ENCODE data around the gene CORIN.

Gene CORIN

DNA sequence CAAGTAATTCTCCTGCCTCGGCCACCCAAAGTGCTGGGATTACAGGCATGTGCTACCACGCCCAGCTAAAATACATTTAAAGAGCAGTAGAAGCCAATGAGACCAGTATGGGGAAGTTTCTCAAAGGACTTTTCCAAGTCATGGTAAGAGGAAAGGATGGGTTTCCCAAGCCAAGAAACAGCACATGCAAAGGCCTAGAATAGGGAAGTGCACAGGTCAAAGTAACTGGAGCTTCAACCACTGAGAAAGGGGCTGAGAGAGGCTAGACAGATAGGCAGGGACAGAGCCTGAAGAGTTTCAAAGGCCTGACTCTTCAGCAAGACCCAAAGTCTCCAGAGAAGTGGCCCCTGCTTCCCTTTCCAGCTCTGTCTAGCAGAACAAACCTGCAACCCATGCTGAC lies 162.1 kb downstream of the CORIN start:
- DNase-seq, result no peak

DNA sequence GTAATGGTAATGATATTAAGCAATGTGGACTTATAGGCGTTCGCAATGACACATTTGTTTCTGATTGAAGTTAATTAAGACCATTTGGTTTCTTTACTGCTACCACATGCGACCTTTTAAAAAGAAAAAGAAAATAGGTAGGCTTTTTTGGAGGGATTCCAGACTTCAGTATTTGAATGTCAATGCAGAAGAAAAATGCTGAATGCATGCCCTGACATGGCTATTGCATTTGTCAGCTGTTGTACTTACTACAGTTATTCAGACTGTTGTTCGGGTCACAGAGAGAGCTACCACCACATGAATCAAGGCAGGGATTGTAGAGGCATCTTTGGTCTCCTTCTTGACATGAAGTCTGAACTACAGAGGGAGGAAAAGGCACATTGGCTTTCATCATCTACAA lies 163.7 kb downstream of the CORIN start:
- DNase-seq, result no peak

DNA sequence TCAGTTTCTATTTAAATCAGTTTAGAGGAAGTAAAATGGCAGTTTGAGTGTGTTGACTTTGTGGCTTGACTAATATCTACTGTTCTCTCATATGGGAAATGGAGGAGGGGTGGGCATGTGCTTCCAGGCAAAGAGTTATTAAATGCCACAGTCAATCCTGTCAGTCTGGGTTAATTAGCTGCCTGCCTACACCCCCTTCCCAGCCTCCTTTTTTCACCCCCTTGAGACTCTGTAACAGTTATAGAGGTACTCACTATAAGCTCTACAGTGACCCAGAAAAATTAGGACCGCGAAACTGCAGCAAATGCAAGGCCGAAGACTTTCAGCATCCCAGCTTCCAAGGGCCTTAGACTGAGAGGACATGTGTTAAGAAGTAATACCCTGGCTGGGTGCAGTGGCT lies 165.2 kb downstream of the CORIN start:
- no peak for DNase-seq

DNA sequence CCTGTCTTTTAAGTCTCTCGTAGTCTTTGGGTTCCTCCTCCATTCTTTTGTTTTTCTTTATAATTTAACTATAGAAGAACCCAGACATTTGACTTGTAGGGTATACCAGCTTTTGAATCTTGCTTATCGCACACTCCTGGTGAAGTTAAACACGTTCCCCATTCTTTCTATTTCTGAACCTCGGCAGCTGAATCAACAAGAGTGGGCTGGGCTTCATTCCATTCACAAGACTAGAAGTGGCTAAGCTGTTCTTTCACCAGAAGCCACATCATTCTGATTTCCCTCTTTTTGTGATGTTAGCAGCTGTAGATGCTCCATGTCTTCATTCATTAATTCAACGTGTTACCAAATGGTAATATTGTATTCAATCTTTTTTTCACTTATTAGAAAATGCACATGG lies 167.9 kb downstream of the CORIN start:
- DNase-seq, result no peak

DNA sequence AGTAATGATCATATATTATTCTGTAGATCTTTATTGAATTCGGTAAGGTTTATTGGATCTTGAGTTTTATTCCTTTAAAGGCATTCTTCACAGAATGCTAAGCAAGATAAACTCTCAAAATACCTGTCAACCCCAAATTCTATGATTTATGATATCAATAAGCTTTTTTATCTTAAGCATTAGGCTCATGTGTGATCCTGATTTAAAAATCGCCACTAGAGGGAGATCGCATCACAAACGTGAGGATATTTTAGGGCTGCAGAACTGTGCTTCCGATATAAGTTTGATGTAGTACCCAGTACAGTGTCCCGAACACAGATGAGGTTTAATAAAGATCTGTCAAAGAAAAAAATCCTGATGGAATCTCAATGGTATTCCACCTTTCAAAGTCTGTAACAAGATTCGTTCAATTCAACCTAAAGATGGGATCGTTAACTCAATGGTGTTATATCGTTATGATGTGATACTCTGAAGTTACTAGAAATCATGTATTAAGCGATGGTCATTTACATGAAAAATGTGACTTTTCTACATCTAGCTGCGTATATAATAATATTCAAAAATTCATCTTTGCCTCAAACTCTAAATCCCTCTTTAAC lies 169.0 kb downstream of the CORIN start:
- no peak for DNase-seq

DNA sequence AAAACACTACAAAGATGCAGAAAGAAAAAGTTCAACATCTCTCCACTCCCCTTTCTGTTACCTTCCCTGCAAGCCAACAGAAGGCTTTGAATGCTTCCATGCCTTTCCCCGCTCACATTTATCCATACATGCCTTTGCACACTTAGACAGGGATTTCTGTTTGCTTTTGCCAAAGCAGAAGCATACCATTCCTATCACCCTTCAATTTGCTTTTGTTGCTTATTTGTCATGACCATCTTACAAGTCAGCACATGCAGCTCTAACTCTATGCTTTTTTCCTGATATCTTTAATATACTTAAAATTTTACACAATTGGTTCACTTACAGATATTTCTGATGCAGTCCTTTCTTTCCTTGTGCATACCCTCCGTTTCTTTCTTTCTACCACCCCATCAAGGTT lies 169.6 kb downstream of the CORIN start:
- DNase-seq, result no peak

- no peak for DNase-seq
Measured at GRCh38 chr4:47667552-47667951, 170.3 kb downstream of the CORIN start.

GRCh38 chr4:47664051-47664826 lies 173.6 kb downstream of the CORIN start:
- DNase-seq, result no peak

- DNase-seq, result no peak
Measured at GRCh38 chr4:47662975-47663374, 174.9 kb downstream of the CORIN start.

DNA sequence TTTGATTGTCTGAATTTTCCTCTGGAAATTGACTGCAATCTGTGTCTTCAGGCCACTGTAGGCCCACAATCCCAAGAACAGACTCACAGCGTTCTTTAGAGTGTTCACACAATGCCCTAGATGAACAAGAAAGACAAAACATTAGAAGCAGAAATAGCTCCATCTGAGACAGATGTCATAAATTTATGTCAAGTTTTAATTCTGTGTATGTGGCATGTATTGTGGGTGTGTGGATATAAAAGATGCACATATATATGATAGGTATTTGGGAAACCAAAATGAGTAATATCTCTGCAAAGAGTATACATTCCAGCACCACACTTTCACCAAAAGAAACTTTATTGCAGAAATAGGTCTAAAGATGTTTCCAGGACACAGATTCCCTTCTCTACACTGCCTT lies 176.1 kb downstream of the CORIN start:
- DNase-seq, result no peak

DNA sequence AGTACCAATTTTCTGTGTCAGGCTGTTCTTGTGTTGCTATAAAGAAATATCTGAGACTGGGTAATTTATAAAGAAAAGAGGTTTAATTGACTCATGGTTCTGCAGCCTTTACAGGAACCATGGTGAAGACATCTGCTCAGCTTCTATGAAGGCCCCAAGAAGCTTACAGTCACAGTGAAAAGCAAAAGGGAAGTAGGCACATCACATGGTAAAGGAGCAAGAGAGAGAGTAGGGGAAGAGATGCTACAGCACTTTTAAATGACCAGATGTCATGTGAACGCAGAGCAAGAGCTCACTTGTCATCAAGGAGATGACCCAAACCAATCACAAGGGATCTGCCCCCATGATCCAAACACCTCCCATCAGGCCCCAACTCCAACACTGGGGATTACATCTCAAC lies 178.5 kb downstream of the CORIN start:
- no peak for DNase-seq

DNA sequence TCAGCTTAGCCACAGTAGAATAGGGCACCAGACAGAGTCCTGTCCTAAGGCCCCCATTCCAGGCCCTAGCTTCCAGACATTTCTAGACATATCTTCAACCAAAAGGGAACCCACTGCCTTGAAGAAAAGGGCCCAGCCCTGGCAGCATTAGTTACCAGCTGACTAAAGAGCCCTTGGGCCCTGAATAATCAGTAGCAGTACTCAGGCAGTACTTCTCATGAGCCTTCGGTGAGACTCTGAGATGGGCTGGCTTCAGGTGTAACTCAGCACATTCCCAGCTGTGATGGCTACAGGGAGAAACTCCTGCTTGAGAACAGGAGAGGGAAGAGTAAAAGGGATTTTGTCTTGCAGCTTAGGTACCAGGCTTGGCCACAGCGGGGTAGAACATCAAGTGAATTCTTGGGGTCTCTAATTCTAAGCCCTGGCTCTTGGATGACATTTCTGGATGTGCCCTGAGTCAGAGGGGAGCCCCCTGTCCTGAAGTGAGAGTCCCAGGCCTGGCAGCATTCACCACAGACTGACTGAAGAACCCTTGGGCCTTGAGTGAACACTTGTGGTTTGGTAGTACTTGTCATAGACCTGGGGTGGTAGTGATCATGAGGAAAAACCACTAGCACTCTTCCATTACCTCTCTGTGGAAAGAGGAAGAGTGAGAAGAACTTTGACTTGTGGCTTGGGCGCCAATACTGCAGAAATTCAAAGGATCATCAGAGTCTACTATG lies 182.7 kb downstream of the CORIN start:
- no peak for DNase-seq

DNA sequence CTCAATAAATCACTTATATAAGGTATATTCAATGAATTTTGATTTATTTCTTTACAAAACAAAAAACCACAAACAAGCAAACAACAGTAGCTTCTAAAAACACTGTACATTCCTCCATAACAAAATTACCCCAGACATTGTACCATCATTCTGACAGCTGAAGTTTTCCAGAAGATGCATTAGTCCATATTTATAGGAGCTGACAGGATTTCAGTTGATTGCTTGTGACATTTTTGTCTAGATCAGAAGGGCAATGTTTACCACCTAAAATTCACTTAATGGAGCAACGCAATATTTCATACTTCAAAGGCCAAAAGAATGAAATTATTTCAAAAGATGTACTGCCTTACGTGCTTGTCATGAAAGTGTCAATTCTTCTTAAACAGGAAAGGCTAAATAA lies 185.8 kb downstream of the CORIN start:
- DNase-seq, result no peak

- DNase-seq, result no peak
Measured at GRCh38 chr4:47651231-47651630, 186.6 kb downstream of the CORIN start.

DNA sequence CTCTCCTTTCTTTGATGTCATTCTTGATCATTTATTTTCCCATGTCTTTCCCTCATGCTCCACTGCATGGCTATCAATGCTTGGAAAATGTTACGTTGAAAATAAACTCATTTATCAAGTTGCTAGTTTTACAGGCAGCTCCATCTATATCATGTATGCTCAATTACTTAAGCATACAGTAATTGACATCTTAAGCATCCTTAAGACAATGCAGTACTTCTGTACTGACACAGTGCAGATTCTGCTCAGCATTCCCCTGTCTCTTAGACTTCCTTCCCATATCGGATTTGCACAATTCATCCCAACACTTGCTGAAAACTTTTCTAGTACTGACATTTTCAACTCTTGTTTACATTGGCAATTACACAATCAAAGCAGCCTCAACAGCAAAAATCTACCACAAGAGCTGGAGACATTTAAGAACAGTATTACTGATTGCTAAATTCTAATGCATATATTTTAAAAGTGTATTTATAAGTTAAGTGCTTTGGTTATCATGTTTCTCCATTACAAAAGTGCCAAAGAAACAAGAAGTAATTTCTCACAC lies 187.2 kb downstream of the CORIN start:
- no peak for DNase-seq

GRCh38 chr4:47647544-47647943 lies 190.3 kb downstream of the CORIN start:
- no peak for DNase-seq

DNA sequence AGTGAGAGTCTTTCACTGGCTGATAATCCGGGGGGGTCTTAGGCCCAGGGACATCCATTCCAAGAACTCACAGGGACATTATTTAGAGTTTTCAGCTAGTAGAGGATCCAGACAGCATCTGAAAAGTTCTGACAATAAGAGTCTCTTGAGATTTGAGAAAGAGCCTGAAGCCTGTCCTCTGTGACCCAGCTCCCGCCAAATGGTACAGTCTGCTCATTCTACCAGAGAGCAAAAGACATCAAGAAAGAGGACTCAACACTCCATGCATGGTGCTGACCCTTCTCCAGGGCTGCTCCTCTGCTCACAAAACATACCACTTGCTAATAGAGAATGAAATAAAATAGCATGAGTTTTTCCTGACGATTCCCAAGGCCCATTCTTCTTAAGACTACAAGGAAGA lies 190.8 kb downstream of the CORIN start:
- no peak for DNase-seq

DNA sequence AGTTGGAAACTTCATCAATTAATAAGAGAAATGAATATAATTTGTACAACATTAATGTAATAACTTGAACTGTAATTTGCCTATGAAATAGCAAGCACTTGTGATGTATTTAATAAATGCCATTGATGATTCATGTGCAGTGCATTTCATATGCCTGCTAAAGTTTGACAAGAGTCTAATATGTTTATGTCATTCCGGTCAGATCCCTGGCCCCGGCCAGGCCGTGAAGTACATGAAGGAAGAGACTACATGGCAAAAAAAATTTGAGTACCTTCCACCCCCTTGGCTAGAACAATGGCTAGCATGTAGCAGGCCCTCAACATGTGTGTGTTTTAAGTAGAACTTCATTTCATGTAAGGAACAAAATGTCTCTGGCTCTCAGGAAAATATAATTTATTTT lies 191.5 kb downstream of the CORIN start:
- DNase-seq, result no peak

- DNase-seq, result no peak
Measured at GRCh38 chr4:47643845-47644244, 194.0 kb downstream of the CORIN start.

GRCh38 chr4:47642985-47643760 lies 194.7 kb downstream of the CORIN start:
- DNase-seq, result no peak

- DNase-seq, result no peak
Measured at GRCh38 chr4:47642191-47642830, 195.6 kb downstream of the CORIN start.

- DNase-seq, result no peak
Measured at GRCh38 chr4:47641755-47642154, 196.1 kb downstream of the CORIN start.

DNA sequence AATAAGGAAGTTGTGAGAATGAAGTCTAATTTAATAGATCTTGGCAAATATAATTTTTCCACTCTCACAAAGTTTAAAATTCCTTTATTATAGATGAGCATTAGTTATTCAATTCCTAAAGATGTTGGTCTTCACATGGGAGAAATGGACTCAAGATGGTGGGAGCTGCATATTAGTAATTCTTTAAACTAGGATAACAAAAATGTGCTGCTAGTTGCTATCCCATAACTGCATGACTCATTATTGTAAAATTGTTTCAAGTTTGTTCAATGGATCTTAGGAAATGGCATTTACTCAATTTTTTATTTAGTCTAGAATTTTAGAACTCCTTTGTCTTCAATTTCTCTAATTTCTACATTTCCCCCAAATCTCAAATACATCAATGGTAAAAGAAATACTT lies 197.0 kb downstream of the CORIN start:
- no peak for DNase-seq
